ENCODE data around the gene GPC5.
"Not testable (repeated sequence)": the region's sequence is repeated elsewhere in the genome, so short reads cannot be mapped to it uniquely, and the experiment has no call there.

Gene GPC5

DNA sequence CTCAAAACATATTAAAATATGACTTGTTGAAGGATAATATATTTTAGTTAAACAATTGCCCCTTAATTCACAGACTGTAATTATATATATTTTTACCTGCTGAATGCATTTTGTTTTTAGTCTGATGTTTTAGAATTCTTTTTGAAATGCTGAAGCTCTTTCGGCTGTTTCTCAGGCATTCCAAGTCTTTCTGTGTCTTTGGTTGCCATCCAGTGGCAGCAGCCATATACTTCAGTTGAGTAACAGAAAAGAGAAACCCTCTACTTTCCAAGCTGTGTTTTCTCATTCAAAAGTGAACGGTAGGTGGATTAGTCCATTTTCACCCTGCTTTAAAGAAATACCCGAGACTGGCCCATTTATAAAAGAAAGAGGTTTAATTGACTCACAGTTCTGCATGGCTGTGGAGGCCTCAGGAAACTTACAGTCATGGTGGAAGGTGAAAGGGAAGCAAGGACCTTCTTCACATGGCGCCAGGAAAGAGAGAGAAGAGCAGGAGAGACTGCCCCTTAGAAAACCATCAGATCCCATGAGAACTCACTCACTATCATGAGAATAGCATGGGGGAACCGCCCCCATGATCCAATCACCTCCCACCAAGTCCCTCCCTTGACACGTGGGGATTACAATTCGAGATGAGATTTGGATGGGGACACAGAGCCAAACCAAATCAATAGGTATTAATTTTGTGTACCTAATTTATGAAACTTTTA, 383.7 kb downstream of the GPC5 start:
- H3K36me3 ChIP-seq (ENCODE audit: insufficient read depth, low read length); H3K4me3 ChIP-seq (ENCODE audit: low read length); H3K9ac ChIP-seq (ENCODE audit: low read depth, low read length); H3K27me3 ChIP-seq (ENCODE audit: insufficient read depth, low read length); H3K9me3 ChIP-seq (ENCODE audit: insufficient read depth, low read depth, low read length); H3K27ac ChIP-seq (ENCODE audit: low read depth, low read length); H3K4me1 ChIP-seq (ENCODE audit: insufficient read depth, low read length): not testable (repeated sequence)
- 74% methylated on average over 5 of the region's 7 CpGs for WGBS

DNA sequence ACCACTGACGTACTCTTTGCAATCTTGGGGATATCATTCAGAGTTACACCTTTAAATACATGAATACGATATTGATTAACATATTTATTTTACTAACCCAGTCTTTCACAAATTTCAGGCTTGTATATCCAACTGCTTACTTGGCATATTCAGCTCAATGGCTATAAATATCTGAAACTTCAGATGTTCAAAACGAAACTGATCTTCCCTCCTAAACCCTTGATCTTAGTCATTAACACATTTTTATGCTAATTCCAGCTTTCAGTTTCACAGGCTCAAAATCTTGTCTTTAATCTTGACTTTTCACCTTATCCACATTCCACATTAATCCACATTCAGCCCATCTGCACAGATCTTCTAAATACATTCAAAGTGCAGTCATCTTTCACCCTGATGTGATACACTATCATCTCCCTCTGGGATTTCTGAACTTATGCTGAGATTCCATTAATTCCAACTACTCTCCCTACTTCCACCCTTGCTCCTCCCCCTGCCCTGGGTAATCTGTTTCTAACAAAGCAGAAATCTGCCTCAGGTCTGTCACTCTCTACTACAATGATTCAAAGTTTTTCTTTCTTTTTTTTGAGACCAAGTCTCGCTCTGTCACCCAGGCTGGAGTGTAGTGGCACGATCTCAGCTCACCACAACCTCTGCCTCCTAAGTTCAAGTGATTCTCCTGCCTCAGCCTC, 387.2 kb downstream of the GPC5 start:
- H3K9ac ChIP-seq (ENCODE audit: low read depth, low read length), result no peak overlapping the region
- 86% methylated on average over 5 of the region's 5 CpGs for WGBS
- H3K9me3 ChIP-seq (ENCODE audit: insufficient read depth, low read depth, low read length), result no peaks in the 10 kb centered on the region
- H3K4me1 ChIP-seq (ENCODE audit: insufficient read depth, low read length), result no peaks in the 10 kb centered on the region
- H3K27ac ChIP-seq (ENCODE audit: low read depth, low read length), result no peak overlapping the region
- no peaks in the 10 kb centered on the region for H3K27me3 ChIP-seq (ENCODE audit: insufficient read depth, low read length)
- no peaks in the 10 kb centered on the region for H3K36me3 ChIP-seq (ENCODE audit: insufficient read depth, low read length)
- H3K4me3 ChIP-seq (ENCODE audit: low read length), result no peak overlapping the region

DNA sequence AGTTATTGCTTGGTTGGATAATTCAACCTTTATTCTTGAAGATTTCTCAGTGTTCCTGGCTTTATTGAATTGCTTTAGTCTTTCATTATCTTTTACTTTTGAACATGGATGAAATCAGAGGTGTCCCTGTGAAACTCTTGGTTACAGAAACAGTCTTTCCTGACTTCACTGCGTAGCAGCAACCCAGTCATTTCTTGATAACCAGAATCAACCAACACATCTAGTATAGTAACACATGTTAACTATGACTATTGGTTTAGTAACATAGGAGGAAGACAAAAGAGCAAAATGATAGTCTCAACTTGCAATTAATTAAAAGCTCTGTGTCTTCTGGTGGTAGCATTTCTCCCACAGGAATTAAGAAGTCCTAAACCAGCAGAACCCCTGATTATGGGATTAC, 393.6 kb downstream of the GPC5 start:
- Histone ChIP-seq H3K9ac (ENCODE audit: low read depth, low read length) (no peak overlapping the region), H3K27ac (ENCODE audit: low read depth, low read length) (no peak overlapping the region), H3K4me3 (ENCODE audit: low read length) (no peak overlapping the region), H3K4me1 (ENCODE audit: insufficient read depth, low read length) (no peaks in the 10 kb centered on the region), H3K9me3 (ENCODE audit: insufficient read depth, low read depth, low read length) (no peaks in the 10 kb centered on the region), H3K27me3 (ENCODE audit: insufficient read depth, low read length) (no peaks in the 10 kb centered on the region), H3K36me3 (ENCODE audit: insufficient read depth, low read length) (no peaks in the 10 kb centered on the region)
- WGBS, result 92% methylated on average over 1 of the region's 1 CpG

DNA sequence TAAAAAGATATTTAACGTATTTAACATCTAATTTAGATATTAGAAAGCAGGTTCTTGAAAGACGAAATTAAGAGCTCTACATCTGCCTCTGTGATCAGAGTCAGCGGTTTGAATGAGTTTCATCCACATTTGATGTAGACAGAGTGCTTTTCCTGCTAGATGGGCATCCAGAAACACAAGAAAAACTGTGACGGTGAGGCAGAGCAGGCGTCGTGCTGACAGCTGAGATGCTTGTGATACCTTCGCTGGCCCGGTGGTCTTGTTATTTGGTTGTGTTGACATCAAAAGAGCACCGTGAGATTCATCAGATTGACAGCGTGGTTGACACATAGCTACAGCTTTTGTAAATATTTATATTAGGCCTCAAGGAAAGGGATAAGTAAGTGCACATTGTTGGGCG, 399.1 kb downstream of the GPC5 start:
- H3K4me1 ChIP-seq (ENCODE audit: insufficient read depth, low read length), result no peaks in the 10 kb centered on the region
- no peak overlapping the region for H3K4me3 ChIP-seq (ENCODE audit: low read length)
- H3K36me3 ChIP-seq (ENCODE audit: insufficient read depth, low read length), result no peaks in the 10 kb centered on the region
- no peaks in the 10 kb centered on the region for H3K27me3 ChIP-seq (ENCODE audit: insufficient read depth, low read length)
- H3K9me3 ChIP-seq (ENCODE audit: insufficient read depth, low read depth, low read length), result no peaks in the 10 kb centered on the region
- H3K9ac ChIP-seq (ENCODE audit: low read depth, low read length), result no peak overlapping the region
- H3K27ac ChIP-seq (ENCODE audit: low read depth, low read length), result no peak overlapping the region
- 91% methylated on average over 11 of the region's 11 CpGs for WGBS

DNA sequence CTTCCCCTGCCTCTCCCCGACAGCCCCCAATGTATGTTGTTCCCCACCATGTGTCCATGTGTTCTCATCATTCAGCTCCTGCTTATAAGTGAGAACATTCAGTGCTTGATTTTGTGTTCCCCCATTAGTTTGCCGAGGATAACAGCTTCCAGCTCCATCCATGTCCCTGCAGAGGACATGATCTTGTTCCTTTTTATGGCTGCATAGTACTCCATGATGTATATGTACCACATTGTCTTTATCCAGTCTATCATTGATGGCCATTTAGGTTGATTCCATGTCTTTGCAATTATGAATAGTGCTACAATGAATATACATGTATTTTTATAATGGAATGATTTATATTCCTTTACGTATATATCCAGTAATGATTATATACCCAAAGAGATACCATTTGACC, 399.9 kb downstream of the GPC5 start:
- H3K9me3 ChIP-seq (ENCODE audit: insufficient read depth, low read depth, low read length); H3K36me3 ChIP-seq (ENCODE audit: insufficient read depth, low read length); H3K27me3 ChIP-seq (ENCODE audit: insufficient read depth, low read length); H3K27ac ChIP-seq (ENCODE audit: low read depth, low read length); H3K9ac ChIP-seq (ENCODE audit: low read depth, low read length); H3K4me3 ChIP-seq (ENCODE audit: low read length); H3K4me1 ChIP-seq (ENCODE audit: insufficient read depth, low read length): not testable (repeated sequence)
- 97% methylated on average over 2 of the region's 3 CpGs for WGBS

DNA sequence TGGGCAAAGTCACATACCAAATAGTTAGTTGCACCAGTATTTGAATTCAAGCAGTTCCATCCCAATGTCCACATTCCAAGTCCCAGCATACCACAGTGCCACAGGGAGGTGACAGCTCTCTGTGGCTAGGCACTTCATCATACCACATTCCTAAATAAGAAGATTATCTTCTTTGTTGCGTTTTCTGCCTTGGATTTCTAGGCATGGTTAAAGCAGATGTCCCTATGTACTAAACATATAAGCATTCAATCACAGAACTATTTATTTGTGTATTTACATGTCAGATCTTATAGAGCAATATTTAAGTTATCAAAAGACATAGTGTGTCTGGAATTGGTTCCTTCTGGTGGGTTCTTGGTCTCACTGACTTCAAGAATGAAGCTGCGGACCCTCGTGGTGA, 403.4 kb downstream of the GPC5 start:
- not testable (repeated sequence) for H3K4me3 ChIP-seq (ENCODE audit: low read length); H3K27ac ChIP-seq (ENCODE audit: low read depth, low read length); H3K9ac ChIP-seq (ENCODE audit: low read depth, low read length); H3K9me3 ChIP-seq (ENCODE audit: insufficient read depth, low read depth, low read length); H3K27me3 ChIP-seq (ENCODE audit: insufficient read depth, low read length); H3K4me1 ChIP-seq (ENCODE audit: insufficient read depth, low read length); H3K36me3 ChIP-seq (ENCODE audit: insufficient read depth, low read length)
- 96% methylated on average over 2 of the region's 3 CpGs for whole genome bisulfite sequencing

DNA sequence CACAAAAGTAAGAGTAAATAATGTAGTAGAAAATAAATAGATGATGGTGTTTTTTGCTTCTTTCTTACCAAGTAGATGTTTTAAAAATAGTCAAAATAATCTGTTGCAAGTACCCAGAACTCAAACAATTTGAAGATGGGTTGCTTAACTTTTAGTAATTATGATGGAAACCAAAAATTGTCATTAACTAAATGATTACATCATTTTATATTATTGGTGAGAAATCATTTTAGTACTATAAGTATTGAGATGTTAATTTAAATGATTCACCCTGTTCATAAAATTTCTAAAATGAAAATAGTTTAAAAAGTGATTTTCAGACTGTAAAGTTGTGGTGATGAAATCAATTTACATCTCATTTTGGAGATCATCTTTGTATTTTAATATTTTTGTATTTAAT, 404.5 kb downstream of the GPC5 start:
- Histone ChIP-seq H3K9ac (ENCODE audit: low read depth, low read length) (no peak overlapping the region), H3K9me3 (ENCODE audit: insufficient read depth, low read depth, low read length) (no peaks in the 10 kb centered on the region), H3K27me3 (ENCODE audit: insufficient read depth, low read length) (no peaks in the 10 kb centered on the region), H3K27ac (ENCODE audit: low read depth, low read length) (no peak overlapping the region), H3K4me3 (ENCODE audit: low read length) (no peak overlapping the region), H3K4me1 (ENCODE audit: insufficient read depth, low read length) (peaks cover 11% of the 10 kb centered on the region; the same call in 1 of the 2 replicates), H3K36me3 (ENCODE audit: insufficient read depth, low read length) (no peaks in the 10 kb centered on the region)

DNA sequence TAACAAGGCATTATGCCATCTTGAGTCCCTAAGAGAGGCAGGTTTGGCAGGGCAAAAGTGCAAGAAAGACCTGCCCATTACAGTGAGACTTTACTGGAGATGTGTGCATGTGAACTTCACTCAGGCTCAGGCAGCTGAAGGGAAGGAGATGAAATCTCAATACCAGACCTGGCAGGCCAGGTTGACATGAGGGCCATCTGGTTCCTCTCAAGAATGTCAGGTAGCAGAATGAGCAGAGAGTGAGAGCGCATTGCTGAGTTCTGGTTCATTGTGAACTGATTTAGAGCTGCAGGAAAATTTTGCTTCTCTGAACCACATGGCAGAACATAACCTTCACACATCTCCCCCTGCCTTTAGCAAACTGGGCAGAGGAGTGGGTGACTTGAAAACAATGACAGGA, 406.3 kb downstream of the GPC5 start:
- 100% methylated on average over 1 of the region's 1 CpG for WGBS
- no peak overlapping the region for H3K27ac ChIP-seq (ENCODE audit: low read depth, low read length)

DNA sequence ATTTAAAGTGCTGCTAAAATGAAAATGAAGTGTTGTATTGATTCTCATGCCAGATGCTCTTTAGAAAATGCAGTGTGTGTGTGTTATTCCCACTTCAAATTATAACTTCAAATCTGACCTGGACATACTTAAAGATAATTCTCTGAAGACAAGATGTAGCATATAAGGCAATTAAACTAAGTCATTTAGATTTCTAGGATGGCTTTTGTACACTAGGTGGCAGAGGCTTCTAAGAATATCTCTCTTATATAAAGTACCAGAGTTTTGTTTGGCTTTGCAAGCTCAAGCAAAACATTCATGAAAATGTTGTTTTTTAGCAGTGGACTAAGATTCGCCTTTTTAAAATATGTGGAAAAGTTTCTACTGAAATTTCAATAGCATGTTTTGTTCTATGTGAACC, 407.2 kb downstream of the GPC5 start:
- Histone ChIP-seq H3K9ac (ENCODE audit: low read depth, low read length) (no peak overlapping the region), H3K27me3 (ENCODE audit: insufficient read depth, low read length) (no peaks in the 10 kb centered on the region), H3K36me3 (ENCODE audit: insufficient read depth, low read length) (no peaks in the 10 kb centered on the region), H3K9me3 (ENCODE audit: insufficient read depth, low read depth, low read length) (no peaks in the 10 kb centered on the region), H3K4me3 (ENCODE audit: low read length) (no peak overlapping the region), H3K4me1 (ENCODE audit: insufficient read depth, low read length) (peaks cover 20% of the 10 kb centered on the region), H3K27ac (ENCODE audit: low read depth, low read length) (no peak overlapping the region)
- 80% methylated on average over 1 of the region's 1 CpG for WGBS

More for the DNA sequence above, 406.3 kb downstream of the GPC5 start:
- Histone ChIP-seq H3K27me3 (ENCODE audit: insufficient read depth, low read length) (no peaks in the 10 kb centered on the region), H3K9me3 (ENCODE audit: insufficient read depth, low read depth, low read length) (no peaks in the 10 kb centered on the region), H3K4me3 (ENCODE audit: low read length) (no peak overlapping the region), H3K36me3 (ENCODE audit: insufficient read depth, low read length) (no peaks in the 10 kb centered on the region), H3K9ac (ENCODE audit: low read depth, low read length) (no peak overlapping the region), H3K4me1 (ENCODE audit: insufficient read depth, low read length) (peaks cover 14% of the 10 kb centered on the region; the same call in 1 of the 2 replicates)

DNA sequence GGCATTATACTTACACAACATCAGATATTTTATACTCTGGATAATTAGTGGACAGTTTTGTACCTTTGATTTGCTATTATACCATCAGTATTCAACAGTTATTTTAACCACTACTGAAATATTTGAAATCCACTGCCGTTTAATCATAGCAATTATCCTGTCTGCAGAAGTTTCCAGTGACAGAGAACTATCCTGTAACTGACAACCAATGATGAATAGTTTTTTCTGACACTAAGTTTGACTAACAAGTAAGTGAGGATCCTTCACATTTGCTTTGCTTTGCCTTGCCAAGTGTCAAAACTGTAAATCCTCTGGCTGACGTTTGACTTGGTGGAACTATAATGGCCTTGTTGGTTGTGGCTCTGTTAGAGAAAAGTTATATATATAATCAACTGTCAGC, 410.7 kb downstream of the GPC5 start:
- Histone ChIP-seq H3K4me1 (ENCODE audit: insufficient read depth, low read length) (peaks cover 32% of the 10 kb centered on the region), H3K4me3 (ENCODE audit: low read length) (no peak overlapping the region), H3K27ac (ENCODE audit: low read depth, low read length) (no peak overlapping the region), H3K36me3 (ENCODE audit: insufficient read depth, low read length) (no peaks in the 10 kb centered on the region), H3K9ac (ENCODE audit: low read depth, low read length) (no peak overlapping the region), H3K27me3 (ENCODE audit: insufficient read depth, low read length) (no peaks in the 10 kb centered on the region), H3K9me3 (ENCODE audit: insufficient read depth, low read depth, low read length) (no peaks in the 10 kb centered on the region)
- WGBS, result 92% methylated on average over 2 of the region's 2 CpGs

DNA sequence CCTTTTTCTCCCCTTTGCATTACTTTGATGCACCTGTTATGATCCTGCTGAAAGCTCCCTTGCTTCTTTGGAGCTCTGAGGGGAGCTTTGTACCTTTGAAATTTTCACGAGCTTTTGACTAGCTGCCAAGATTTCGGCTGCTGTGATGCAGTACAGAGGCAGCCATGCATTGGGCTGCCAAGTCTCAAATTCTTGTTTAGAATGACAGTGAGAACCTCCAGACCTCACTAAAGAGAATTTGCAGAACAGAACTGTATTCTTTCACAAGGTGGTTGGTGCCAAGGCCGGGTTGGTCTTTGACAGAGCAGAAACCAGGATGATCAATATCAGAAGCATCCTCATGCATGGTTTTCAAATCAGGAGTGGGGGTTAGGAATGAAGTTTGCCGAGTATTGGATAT, 414.8 kb downstream of the GPC5 start:
- Histone ChIP-seq H3K27me3 (ENCODE audit: insufficient read depth, low read length) (no peaks in the 10 kb centered on the region), H3K27ac (ENCODE audit: low read depth, low read length) (no peak overlapping the region)
- whole genome bisulfite sequencing, result 78% methylated on average over 4 of the region's 4 CpGs

More for the DNA sequence above, 414.8 kb downstream of the GPC5 start:
- no peak overlapping the region for H3K9ac ChIP-seq (ENCODE audit: low read depth, low read length)
- no peaks in the 10 kb centered on the region for H3K36me3 ChIP-seq (ENCODE audit: insufficient read depth, low read length)
- peaks cover 20% of the 10 kb centered on the region for H3K4me1 ChIP-seq (ENCODE audit: insufficient read depth, low read length)
- H3K4me3 ChIP-seq (ENCODE audit: low read length), result no peak overlapping the region
- H3K9me3 ChIP-seq (ENCODE audit: insufficient read depth, low read depth, low read length), result no peaks in the 10 kb centered on the region

All from HUES64 (cell line).